Nephron progenitor cell (in vitro differentiated cells): ENCODE measurements around the gene AAR2.

Experiments
- DNase-seq: peaks from one replicate; pipeline ENCODE4 v3.0.0; 2021
- H3K27ac Mint-ChIP-seq: 2 replicates; pipeline ENCODE4 v1.8.0; 2021; ENCODE audit warnings: mild to moderate bottlenecking, moderate library complexity, mixed read lengths
- H3K27me3 Mint-ChIP-seq: 2 replicates; pipeline ENCODE4 v1.8.0; 2021; ENCODE audit warnings: mild to moderate bottlenecking, low read depth, mixed read lengths; ENCODE audit not compliant: poor library complexity
- H3K36me3 Mint-ChIP-seq: 2 replicates; pipeline ENCODE4 v1.8.0; 2021; ENCODE audit warnings: low read depth, mixed read lengths
- H3K4me1 Mint-ChIP-seq: 2 replicates; pipeline ENCODE4 v1.8.0; 2021; ENCODE audit warnings: mixed read lengths
- H3K4me3 Mint-ChIP-seq: 2 replicates; pipeline ENCODE4 v1.8.0; 2021; ENCODE audit warnings: mild to moderate bottlenecking, moderate library complexity, mixed read lengths
- H3K9me3 Mint-ChIP-seq: 2 replicates; pipeline ENCODE4 v1.8.0; 2021; ENCODE audit warnings: mild to moderate bottlenecking, moderate library complexity, mixed read lengths
- CTCF ChIP-seq: fragments of 200-600 bp; sonication (generic); IDR thresholded peaks from 2 replicates; pipeline ENCODE4 v1.5.0; 2021; ENCODE audit warnings: antibody characterized with exemption

Gene AAR2

GRCh38 chr20:36206641-36207040 lies 29.6 kb upstream of the AAR2 start:
- no peak for TF ChIP-seq CTCF
- Mint-ChIP-seq H3K27ac (peak overlapping the region; percentile 57), H3K4me3 (no peak overlapping the region), H3K27me3 (no peaks in the 10 kb centered on the region), H3K36me3 (peaks cover 5% of the 10 kb centered on the region), H3K4me1 (peaks cover 14% of the 10 kb centered on the region), H3K9me3 (no peaks in the 10 kb centered on the region)
- no peak for DNase-seq

DNA sequence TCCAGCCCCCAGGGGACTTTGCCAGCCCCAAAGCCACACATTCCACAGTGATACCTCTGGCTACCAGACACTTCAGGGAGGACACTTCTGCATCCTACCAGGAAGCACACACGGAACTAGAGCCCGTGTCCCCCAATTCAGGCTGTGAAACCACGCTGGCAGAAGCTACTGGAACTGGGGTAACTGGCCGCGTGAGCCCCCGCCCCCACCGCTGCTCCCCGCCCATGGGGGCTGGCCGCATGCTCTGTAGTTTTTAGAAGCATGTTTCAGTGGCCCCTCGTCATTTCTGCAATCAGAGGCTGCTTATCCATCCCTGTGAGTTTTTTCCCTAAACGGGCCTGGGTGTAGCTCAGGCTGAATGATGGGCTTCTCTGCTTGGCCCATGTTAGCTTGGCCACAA lies 28.7 kb upstream of the AAR2 start:
- peaks cover 5% of the 10 kb centered on the region for H3K36me3 Mint-ChIP-seq
- H3K4me1 Mint-ChIP-seq: peaks cover 22% of the 10 kb centered on the region
- no peak for DNase-seq
- TF ChIP-seq CTCF: no peak
- no peaks in the 10 kb centered on the region for H3K9me3 Mint-ChIP-seq
- H3K27me3 Mint-ChIP-seq: peaks cover 3% of the 10 kb centered on the region
- no peak overlapping the region for H3K27ac Mint-ChIP-seq
- H3K4me3 Mint-ChIP-seq: no peak overlapping the region

GRCh38 chr20:36208257-36208656 lies 28.0 kb upstream of the AAR2 start:
- DNase-seq: no peak
- Mint-ChIP-seq H3K4me1 (peaks cover 22% of the 10 kb centered on the region), H3K36me3 (peaks cover 5% of the 10 kb centered on the region), H3K27ac (no peak overlapping the region), H3K9me3 (no peaks in the 10 kb centered on the region), H3K27me3 (peaks cover 3% of the 10 kb centered on the region), H3K4me3 (no peak overlapping the region)
- no peak for TF ChIP-seq CTCF

DNA sequence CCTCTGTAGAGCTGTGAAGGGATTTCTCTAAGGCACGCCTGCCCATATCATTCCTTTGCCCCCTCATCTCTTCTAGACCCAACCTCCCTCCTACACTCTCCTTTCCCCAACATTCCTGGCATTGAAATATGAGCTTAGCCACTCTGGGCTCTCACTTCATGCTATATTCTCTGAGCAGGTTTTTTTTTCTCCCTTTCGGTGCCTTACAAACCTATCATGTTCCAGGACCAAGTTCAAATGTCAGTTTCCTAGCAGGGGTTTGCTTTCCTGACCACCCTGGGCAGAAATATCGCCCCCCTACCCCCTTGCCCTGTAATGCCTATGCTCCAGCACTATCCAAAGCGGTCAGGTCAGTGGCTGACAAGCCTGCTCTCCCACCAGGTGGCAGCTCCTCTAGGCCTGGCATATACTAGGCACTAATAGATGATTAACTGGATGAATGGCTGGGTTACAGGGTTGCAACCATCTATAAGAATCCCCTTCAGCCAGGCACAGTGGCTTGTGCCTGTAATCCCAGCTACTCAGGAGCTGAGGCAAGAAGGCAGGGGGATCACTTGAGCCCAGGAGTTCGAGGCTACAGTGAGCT lies 25.7 kb upstream of the AAR2 start:
- Mint-ChIP-seq H3K4me3 (no peak overlapping the region), H3K36me3 (peaks cover 5% of the 10 kb centered on the region), H3K9me3 (no peaks in the 10 kb centered on the region), H3K27me3 (peaks cover 3% of the 10 kb centered on the region), H3K27ac (peak overlapping the region; percentile 67), H3K4me1 (peaks cover 22% of the 10 kb centered on the region)
- DNase-seq: no peak
- TF ChIP-seq CTCF: no peak

DNA sequence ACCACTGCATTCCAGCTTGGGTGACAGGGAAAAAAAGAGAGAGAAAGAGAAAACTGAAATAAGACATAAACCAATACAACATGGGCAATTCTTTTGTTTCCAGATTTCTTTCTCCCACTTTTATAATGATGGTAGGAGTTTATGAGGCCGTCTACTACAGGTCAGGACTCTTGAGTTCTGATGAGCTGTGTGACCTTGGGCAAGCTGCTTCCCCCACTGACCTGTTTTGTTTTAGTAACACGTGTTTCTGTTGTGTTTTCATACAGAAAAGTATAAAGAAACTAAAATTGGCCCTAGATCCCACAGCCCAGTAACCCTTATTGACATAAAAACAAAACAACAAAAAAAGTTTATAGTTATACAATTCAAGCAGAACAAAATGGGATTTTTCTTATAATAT lies 22.9 kb upstream of the AAR2 start:
- no peak for TF ChIP-seq CTCF
- no peak for DNase-seq
- peaks cover 5% of the 10 kb centered on the region for H3K36me3 Mint-ChIP-seq
- H3K27me3 Mint-ChIP-seq: peaks cover 3% of the 10 kb centered on the region
- peaks cover 34% of the 10 kb centered on the region for H3K4me1 Mint-ChIP-seq
- H3K4me3 Mint-ChIP-seq: no peak overlapping the region
- no peaks in the 10 kb centered on the region for H3K9me3 Mint-ChIP-seq
- H3K27ac Mint-ChIP-seq: no peak overlapping the region

GRCh38 chr20:36214684-36215256 lies 21.5 kb upstream of the AAR2 start:
- H3K4me3 Mint-ChIP-seq: no peak overlapping the region
- no peaks in the 10 kb centered on the region for H3K9me3 Mint-ChIP-seq
- no peak overlapping the region for H3K27ac Mint-ChIP-seq
- no peak for DNase-seq
- no peaks in the 10 kb centered on the region for H3K36me3 Mint-ChIP-seq
- peaks cover 3% of the 10 kb centered on the region for H3K27me3 Mint-ChIP-seq
- TF ChIP-seq CTCF: peak; percentile 50
- peaks cover 37% of the 10 kb centered on the region for H3K4me1 Mint-ChIP-seq
